Naive B cell (primary cell): ENCODE measurements around the gene OR13J1. TPM values are rescaled to one million over a fixed set of nuclear protein-coding genes. Genes with fewer than 3 reads are reported as not detected.
"Not testable (repeated sequence)": the region's sequence is repeated elsewhere in the genome, so short reads cannot be mapped to it uniquely, and the experiment has no call there.

Experiments
- ATAC-seq, 2 donors: fragments of 150-1000 bp; cut with Tn5 transposase; 2 replicates each; pipeline ENCODE4 v1.10.0; 2021; ENCODE audit warnings: low read depth in 2 of 2, mild to moderate bottlenecking in 2 of 2, moderate library complexity in 2 of 2
- DNase-seq: peaks from one replicate; pipeline ENCODE4 v3.0.0; 2022
- H3K27ac Mint-ChIP-seq, 6 donors: one replicate each; pipeline ENCODE4 v1.8.0; 2020 to 2022; ENCODE audit warnings: mild to moderate bottlenecking in 6 of 6, mixed read lengths in 6 of 6, moderate library complexity in 5 of 6, inconsistent platforms in 2 of 6
- H3K27me3 Mint-ChIP-seq, 3 donors: one replicate each; pipeline ENCODE4 v1.8.0; 2021 to 2022; ENCODE audit warnings: mixed read lengths in 3 of 3, mild to moderate bottlenecking in 1 of 3
- H3K36me3 Mint-ChIP-seq, 2 donors: one replicate each; pipeline ENCODE4 v1.8.0; 2020 to 2022; ENCODE audit warnings: mixed read lengths in 2 of 2, inconsistent platforms in 1 of 2, mild to moderate bottlenecking in 1 of 2
- H3K4me1 Mint-ChIP-seq, 3 donors: one replicate each; pipeline ENCODE4 v1.8.0; 2020 to 2022; ENCODE audit warnings: mixed read lengths in 3 of 3, inconsistent platforms in 1 of 3, mild to moderate bottlenecking in 1 of 3, moderate library complexity in 1 of 3
- H3K4me3 Mint-ChIP-seq, 8 donors: one replicate each; pipeline ENCODE4 v1.8.0; 2020 to 2022; ENCODE audit warnings: mild to moderate bottlenecking in 8 of 8, mixed read lengths in 8 of 8, moderate library complexity in 8 of 8, inconsistent platforms in 2 of 8
- H3K9me3 Mint-ChIP-seq, 7 donors: one replicate each; pipeline ENCODE4 v1.8.0; 2020 to 2022; ENCODE audit warnings: mixed read lengths in 7 of 7, mild to moderate bottlenecking in 5 of 7, inconsistent platforms in 2 of 7, moderate library complexity in 1 of 7
- polyA plus RNA-seq, 6 donors: library from polyadenylated mRNA; unstranded; fragments of 300-500 nt; fragmentation: Illumina TruSeq; gene quantifications; one replicate each; pipeline ENCODE4 v1.2.3, GENCODE V29; 2021; ENCODE audit warnings: low read depth in 6 of 6

The OR13J1 gene
- polyA plus RNA-seq, 6 donors from 2014 or later = not detected

GRCh38 chr9:35891646-35892045 is 21.4 kb upstream of the OR13J1 start:
- no peak overlapping the region for H3K4me3 Mint-ChIP-seq
- DNase-seq (no peak), ATAC-seq (no peak)
- H3K27me3 Mint-ChIP-seq = peaks cover 27 to 42% (median 36%) of the 10 kb centered on the region in 3 donors
- no peak overlapping the region for H3K27ac Mint-ChIP-seq
- H3K9me3 Mint-ChIP-seq = no peaks in the 10 kb centered on the region
- H3K4me1 Mint-ChIP-seq = no peaks in the 10 kb centered on the region
- H3K36me3 Mint-ChIP-seq = no peaks in the 10 kb centered on the region

- H3K36me3 Mint-ChIP-seq, H3K27ac Mint-ChIP-seq, H3K4me1 Mint-ChIP-seq, H3K4me3 Mint-ChIP-seq, ATAC-seq, DNase-seq, H3K9me3 Mint-ChIP-seq: not testable (repeated sequence)
- H3K27me3 Mint-ChIP-seq = peaks cover 10 to 22% (median 12%) of the 10 kb centered on the region in 3 donors
Measured at GRCh38 chr9:35884908-35885307, 14.7 kb upstream of the OR13J1 start.

GRCh38 chr9:35882996-35883395 is 12.8 kb upstream of the OR13J1 start:
- Mint-ChIP-seq H3K4me3 (no peak overlapping the region), H3K4me1 (peaks cover 0 to 4% (median 0%) of the 10 kb centered on the region in 3 donors), H3K36me3 (no peaks in the 10 kb centered on the region), H3K9me3 (peaks cover 0 to 12% (median 3%) of the 10 kb centered on the region in 7 donors), H3K27me3 (peaks cover 8 to 22% (median 18%) of the 10 kb centered on the region in 3 donors), H3K27ac (no peak overlapping the region)
- no peak for DNase-seq
- no peak for ATAC-seq

- peaks cover 3 to 6% of the 10 kb centered on the region in 2 donors for H3K36me3 Mint-ChIP-seq
- no peak overlapping the region for H3K27ac Mint-ChIP-seq
- no peak overlapping the region for H3K4me3 Mint-ChIP-seq
- ATAC-seq = peak; percentile 56 to 80
- H3K4me1 Mint-ChIP-seq = peaks cover 0 to 4% (median 0%) of the 10 kb centered on the region in 3 donors
- peaks cover 0 to 18% (median 8%) of the 10 kb centered on the region in 7 donors for H3K9me3 Mint-ChIP-seq
- H3K27me3 Mint-ChIP-seq = peaks cover 8 to 26% (median 18%) of the 10 kb centered on the region in 3 donors
- DNase-seq = peak; percentile 77
Measured at GRCh38 chr9:35882263-35882848, 12.2 kb upstream of the OR13J1 start.

GRCh38 chr9:35872505-35872904 is 2.3 kb upstream of the OR13J1 start:
- no peak for ATAC-seq
- Mint-ChIP-seq H3K27me3 (peaks cover 0 to 19% (median 3%) of the 10 kb centered on the region in 3 donors), H3K4me3 (no peak overlapping the region), H3K36me3 (peaks cover 1 to 6% of the 10 kb centered on the region in 2 donors), H3K27ac (no peak overlapping the region), H3K4me1 (peaks cover 0 to 4% (median 0%) of the 10 kb centered on the region in 3 donors), H3K9me3 (peaks cover 0 to 14% (median 8%) of the 10 kb centered on the region in 7 donors)
- no peak for DNase-seq

- DNase-seq (no peak), ATAC-seq (no peak)
- H3K4me1 Mint-ChIP-seq = peaks cover 0 to 4% (median 0%) of the 10 kb centered on the region in 3 donors
- no peaks in the 10 kb centered on the region for H3K36me3 Mint-ChIP-seq
- no peak overlapping the region for H3K27ac Mint-ChIP-seq
- H3K9me3 Mint-ChIP-seq = peaks cover 0 to 6% (median 3%) of the 10 kb centered on the region in 7 donors
- peaks cover 0 to 15% (median 0%) of the 10 kb centered on the region in 3 donors for H3K27me3 Mint-ChIP-seq
- no peak overlapping the region for H3K4me3 Mint-ChIP-seq
Measured at GRCh38 chr9:35871545-35871944, 1.3 kb upstream of the OR13J1 start.

GRCh38 chr9:35869621-35870216 is 482 bp downstream of the OR13J1 start:
- Mint-ChIP-seq H3K9me3 (peaks cover 0 to 1% (median 0%) of the 10 kb centered on the region in 7 donors), H3K27me3 (peaks cover 0 to 8% (median 4%) of the 10 kb centered on the region in 3 donors), H3K4me3 (no peak overlapping the region), H3K4me1 (peaks cover 0 to 4% (median 0%) of the 10 kb centered on the region in 3 donors), H3K27ac (no peak overlapping the region), H3K36me3 (no peaks in the 10 kb centered on the region)
- ATAC-seq (no peak), DNase-seq (no peak)

- ATAC-seq = no peak
- peaks cover 0 to 4% (median 0%) of the 10 kb centered on the region in 3 donors for H3K4me1 Mint-ChIP-seq
Measured at GRCh38 chr9:35868933-35869332, 1.3 kb downstream of the OR13J1 start.

GRCh38 chr9:35867538-35867937 is 2.7 kb downstream of the OR13J1 start:
- H3K27ac Mint-ChIP-seq = no peak overlapping the region
- DNase-seq = no peak
- peaks cover 0 to 4% (median 0%) of the 10 kb centered on the region in 3 donors for H3K4me1 Mint-ChIP-seq
- H3K4me3 Mint-ChIP-seq = no peak overlapping the region
- H3K36me3 Mint-ChIP-seq = no peaks in the 10 kb centered on the region
- ATAC-seq = no peak
- H3K9me3 Mint-ChIP-seq = peaks cover 0 to 1% (median 0%) of the 10 kb centered on the region in 7 donors
- peaks cover 9 to 10% (median 10%) of the 10 kb centered on the region in 3 donors for H3K27me3 Mint-ChIP-seq

More at GRCh38 chr9:35868933-35869332, 1.3 kb downstream of the OR13J1 start:
- H3K4me3 Mint-ChIP-seq = no peak overlapping the region
- H3K9me3 Mint-ChIP-seq = peaks cover 0 to 1% (median 0%) of the 10 kb centered on the region in 7 donors
- peaks cover 4 to 8% (median 5%) of the 10 kb centered on the region in 3 donors for H3K27me3 Mint-ChIP-seq
- DNase-seq = no peak
- H3K36me3 Mint-ChIP-seq = no peaks in the 10 kb centered on the region
- peak overlapping the region in 1 of 6 donors; percentile 69 for H3K27ac Mint-ChIP-seq

- no peak for ATAC-seq
- peaks cover 20 to 30% (median 23%) of the 10 kb centered on the region in 3 donors for H3K27me3 Mint-ChIP-seq
- DNase-seq = no peak
- H3K36me3 Mint-ChIP-seq = no peaks in the 10 kb centered on the region
- peaks cover 0 to 1% (median 0%) of the 10 kb centered on the region in 7 donors for H3K9me3 Mint-ChIP-seq
- H3K4me3 Mint-ChIP-seq = no peak overlapping the region
- no peak overlapping the region for H3K27ac Mint-ChIP-seq
- peaks cover 0 to 6% (median 0%) of the 10 kb centered on the region in 3 donors for H3K4me1 Mint-ChIP-seq
Measured at GRCh38 chr9:35864695-35865255, 5.4 kb downstream of the OR13J1 start.

GRCh38 chr9:35863583-35863982 is 6.6 kb downstream of the OR13J1 start:
- Mint-ChIP-seq H3K36me3 (no peaks in the 10 kb centered on the region), H3K27me3 (peaks cover 20 to 30% (median 22%) of the 10 kb centered on the region in 3 donors), H3K27ac (no peak overlapping the region), H3K4me3 (no peak overlapping the region), H3K9me3 (peaks cover 0 to 1% (median 0%) of the 10 kb centered on the region in 7 donors), H3K4me1 (peaks cover 0 to 7% (median 7%) of the 10 kb centered on the region in 3 donors)
- ATAC-seq (no peak), DNase-seq (no peak)

- H3K4me1 Mint-ChIP-seq = peaks cover 0 to 12% (median 7%) of the 10 kb centered on the region in 3 donors
- H3K36me3 Mint-ChIP-seq = no peaks in the 10 kb centered on the region
- DNase-seq = no peak
- ATAC-seq = no peak
- peaks cover 20 to 30% (median 22%) of the 10 kb centered on the region in 3 donors for H3K27me3 Mint-ChIP-seq
- no peaks in the 10 kb centered on the region for H3K9me3 Mint-ChIP-seq
- H3K4me3 Mint-ChIP-seq = peak overlapping the region in 1 of 8 donors; percentile 72
- H3K27ac Mint-ChIP-seq = no peak overlapping the region
Measured at GRCh38 chr9:35862328-35862727, 7.9 kb downstream of the OR13J1 start.

GRCh38 chr9:35861161-35861897 is 8.9 kb downstream of the OR13J1 start:
- peaks cover 20 to 33% (median 25%) of the 10 kb centered on the region in 3 donors for H3K27me3 Mint-ChIP-seq
- H3K9me3 Mint-ChIP-seq = no peaks in the 10 kb centered on the region
- H3K36me3 Mint-ChIP-seq = no peaks in the 10 kb centered on the region
- H3K4me3 Mint-ChIP-seq = no peak overlapping the region
- H3K27ac Mint-ChIP-seq = peak overlapping the region in 1 of 6 donors; percentile 63
- ATAC-seq = no peak
- no peak for DNase-seq
- H3K4me1 Mint-ChIP-seq = peaks cover 0 to 14% (median 7%) of the 10 kb centered on the region in 3 donors
